OCI-LY7 (cell line): ENCODE results near the gene PHPT1.

Experiments used
- EZH2phosphoT487 ChIP-seq: fragments of 200-600 bp; sonication (generic); IDR thresholded peaks from 2 replicates; pipeline ENCODE4 v1.6.1; 2018; ENCODE audit warnings: low read depth, borderline replicate concordance, mild to moderate bottlenecking, mixed run types, antibody characterized with exemption, low read length, moderate library complexity, mixed read lengths
- TF ChIP-seq, protein P1 (sequence below): fragments of 200-600 bp; sonication (generic); conservative IDR thresholded peaks from 2 replicates; pipeline ENCODE4 v1.5.1; 2014; ENCODE audit warnings: mild to moderate bottlenecking, antibody characterized with exemption, low read length, moderate library complexity, mixed read lengths

DNA sequence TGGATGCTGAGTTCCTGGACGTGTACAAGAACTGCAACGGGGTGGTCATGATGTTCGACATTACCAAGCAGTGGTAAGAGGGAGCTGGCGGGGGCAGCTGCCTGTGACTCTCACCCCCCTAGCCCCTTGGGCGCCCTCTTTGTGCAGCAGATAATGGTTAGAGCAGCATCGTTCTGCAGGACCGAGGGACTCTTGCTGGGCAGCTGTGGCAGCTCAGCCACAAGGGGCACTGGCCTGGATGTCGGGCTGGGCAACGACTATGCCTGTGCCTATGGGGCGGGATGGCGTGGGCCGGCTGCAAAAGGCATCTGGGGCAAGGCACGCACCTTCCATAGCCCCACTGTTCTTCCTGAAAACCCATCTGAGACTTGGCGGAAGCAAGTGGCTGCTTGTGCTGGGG lies 19.8 kb upstream of the PHPT1 start:
- no peak for TF ChIP-seq EZH2phosphoT487
- TF ChIP-seq, protein P1, sequence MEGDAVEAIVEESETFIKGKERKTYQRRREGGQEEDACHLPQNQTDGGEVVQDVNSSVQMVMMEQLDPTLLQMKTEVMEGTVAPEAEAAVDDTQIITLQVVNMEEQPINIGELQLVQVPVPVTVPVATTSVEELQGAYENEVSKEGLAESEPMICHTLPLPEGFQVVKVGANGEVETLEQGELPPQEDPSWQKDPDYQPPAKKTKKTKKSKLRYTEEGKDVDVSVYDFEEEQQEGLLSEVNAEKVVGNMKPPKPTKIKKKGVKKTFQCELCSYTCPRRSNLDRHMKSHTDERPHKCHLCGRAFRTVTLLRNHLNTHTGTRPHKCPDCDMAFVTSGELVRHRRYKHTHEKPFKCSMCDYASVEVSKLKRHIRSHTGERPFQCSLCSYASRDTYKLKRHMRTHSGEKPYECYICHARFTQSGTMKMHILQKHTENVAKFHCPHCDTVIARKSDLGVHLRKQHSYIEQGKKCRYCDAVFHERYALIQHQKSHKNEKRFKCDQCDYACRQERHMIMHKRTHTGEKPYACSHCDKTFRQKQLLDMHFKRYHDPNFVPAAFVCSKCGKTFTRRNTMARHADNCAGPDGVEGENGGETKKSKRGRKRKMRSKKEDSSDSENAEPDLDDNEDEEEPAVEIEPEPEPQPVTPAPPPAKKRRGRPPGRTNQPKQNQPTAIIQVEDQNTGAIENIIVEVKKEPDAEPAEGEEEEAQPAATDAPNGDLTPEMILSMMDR, result no peak
